Brain microvascular endothelial cell (primary cell): ENCODE results near the gene PUS3.
"Not testable (repeated sequence)": the region's sequence is repeated elsewhere in the genome, so short reads cannot be mapped to it uniquely, and the experiment has no call there.

Source experiments
- DNase-seq: peaks from one replicate; pipeline ENCODE4 v3.0.0-alpha.2; 2020
- H3K27ac ChIP-seq: fragments of 250-450 bp; sonication (Bioruptor Pico); 2 replicates; pipeline ENCODE4 v1.5.1; 2020; ENCODE audit warnings: mild to moderate bottlenecking, moderate library complexity
- H3K27me3 ChIP-seq: fragments of 250-450 bp; sonication (Bioruptor Pico); replicated peaks from 2 replicates; pipeline ENCODE4 v1.5.1; 2020; ENCODE audit warnings: mild to moderate bottlenecking
- H3K36me3 ChIP-seq: fragments of 250-450 bp; sonication (Bioruptor Pico); replicated peaks from 2 replicates; pipeline ENCODE4 v1.5.1; 2020; ENCODE audit warnings: mild to moderate bottlenecking
- H3K4me3 ChIP-seq: 2 replicates; pipeline ENCODE4 v1.5.1; 2011; ENCODE audit warnings: low read depth, mild to moderate bottlenecking, control low read depth, low read length, moderate library complexity
- CTCF ChIP-seq: IDR thresholded peaks from 2 replicates; pipeline ENCODE4 v1.5.1; 2011; ENCODE audit warnings: low read depth, mild to moderate bottlenecking, moderate library complexity, low read length, control low read depth, inconsistent platforms; ENCODE audit errors: missing control alignments
- in situ Hi-C: cut with HindIII; loops from 2 replicates; pipeline ENCODE4 v1.10.0; 2017; ENCODE audit warnings: low sequenced_read_pairs, low pct_ligation_motif_present

Gene PUS3

GRCh38 chr11:125874556-125875124 lies 28.4 kb downstream of the PUS3 start:
- in situ Hi-C loops = no loop called here
- Histone ChIP-seq H3K27ac (no peak overlapping the region), H3K36me3 (no peaks in the 10 kb centered on the region), H3K4me3 (peak overlapping the region; percentile 44), H3K27me3 (no peaks in the 10 kb centered on the region)
- peak; percentile 89 for TF ChIP-seq CTCF
- DNase-seq = peak; percentile 71

DNA sequence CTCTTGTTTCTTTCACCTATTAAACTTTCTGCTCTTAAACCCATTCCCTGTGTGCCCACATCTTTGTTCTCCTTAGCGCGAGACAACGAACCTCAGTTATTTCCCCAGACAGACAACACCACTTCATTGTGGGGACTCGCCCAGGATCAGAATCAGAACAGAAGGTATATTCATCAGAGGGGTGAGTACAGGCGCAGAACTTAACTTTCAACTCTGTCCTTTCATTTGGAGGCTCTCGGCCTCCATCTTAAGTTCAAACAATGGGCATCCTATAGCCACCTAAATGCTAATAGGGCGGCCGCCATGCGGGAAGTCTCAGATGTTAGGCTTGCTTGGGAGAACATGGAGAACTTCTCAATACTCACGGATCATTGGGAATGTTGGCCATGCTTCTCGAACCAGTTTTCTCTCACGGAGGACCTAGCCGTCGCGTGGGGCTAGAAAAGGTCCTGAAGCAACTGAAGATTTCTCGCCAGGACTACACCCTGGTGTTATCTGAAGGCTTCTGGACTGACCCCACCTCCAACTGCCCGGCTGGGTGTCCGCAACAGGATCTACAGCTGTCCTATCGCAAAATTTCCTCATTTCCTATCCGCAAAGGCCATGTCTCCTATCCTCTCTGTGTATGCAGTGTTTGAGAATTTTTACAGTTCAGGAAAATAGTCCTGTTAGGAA lies 29.0 kb downstream of the PUS3 start:
- Histone ChIP-seq H3K36me3 (no peaks in the 10 kb centered on the region), H3K27me3 (no peaks in the 10 kb centered on the region), H3K27ac (no peak overlapping the region), H3K4me3 (peak overlapping the region; percentile 44)
- TF ChIP-seq CTCF = no peak
- DNase-seq = peak; percentile 1
- in situ Hi-C loops = no loop called here

DNA sequence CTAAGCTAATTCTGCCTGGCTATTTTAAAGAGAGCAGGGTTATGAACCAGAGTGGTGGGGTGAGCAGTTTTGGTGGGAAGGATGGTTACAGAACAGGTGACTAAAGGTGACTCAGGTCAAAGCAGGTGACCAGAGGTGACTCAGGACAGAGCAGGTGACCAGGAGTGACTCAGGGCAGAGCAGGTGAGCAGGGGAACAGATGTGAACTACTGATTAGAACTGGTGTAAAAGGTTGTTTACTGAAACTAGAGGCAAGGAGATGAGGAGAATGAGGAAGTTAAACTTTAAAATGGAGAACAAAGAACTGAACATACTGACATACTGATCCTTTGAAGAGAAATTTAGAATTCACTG lies 30.9 kb downstream of the PUS3 start:
- in situ Hi-C loops = no loop called here
- no peaks in the 10 kb centered on the region for H3K36me3 ChIP-seq
- TF ChIP-seq CTCF = no peak
- DNase-seq = no peak
- no peak overlapping the region for H3K27ac ChIP-seq
- H3K4me3 ChIP-seq = no peak overlapping the region
- no peaks in the 10 kb centered on the region for H3K27me3 ChIP-seq

GRCh38 chr11:125871391-125872137 lies 31.4 kb downstream of the PUS3 start:
- Histone ChIP-seq H3K27me3 (no peaks in the 10 kb centered on the region), H3K4me3 (no peak overlapping the region), H3K27ac (no peak overlapping the region), H3K36me3 (no peaks in the 10 kb centered on the region)
- in situ Hi-C loops = no loop called here
- peak; percentile 25 for DNase-seq
- TF ChIP-seq CTCF = peak; percentile 75

- in situ Hi-C loops = no loop called here
- Histone ChIP-seq H3K36me3 (no peaks in the 10 kb centered on the region), H3K27ac (no peak overlapping the region), H3K27me3 (no peaks in the 10 kb centered on the region), H3K4me3 (no peak overlapping the region)
- DNase-seq = no peak
- no peak for TF ChIP-seq CTCF
Measured at GRCh38 chr11:125869521-125869920, 33.5 kb downstream of the PUS3 start.

GRCh38 chr11:125865354-125865753 lies 37.7 kb downstream of the PUS3 start:
- H3K27me3 ChIP-seq, H3K4me3 ChIP-seq, H3K27ac ChIP-seq, DNase-seq, in situ Hi-C loops, H3K36me3 ChIP-seq: not testable (repeated sequence)

DNA sequence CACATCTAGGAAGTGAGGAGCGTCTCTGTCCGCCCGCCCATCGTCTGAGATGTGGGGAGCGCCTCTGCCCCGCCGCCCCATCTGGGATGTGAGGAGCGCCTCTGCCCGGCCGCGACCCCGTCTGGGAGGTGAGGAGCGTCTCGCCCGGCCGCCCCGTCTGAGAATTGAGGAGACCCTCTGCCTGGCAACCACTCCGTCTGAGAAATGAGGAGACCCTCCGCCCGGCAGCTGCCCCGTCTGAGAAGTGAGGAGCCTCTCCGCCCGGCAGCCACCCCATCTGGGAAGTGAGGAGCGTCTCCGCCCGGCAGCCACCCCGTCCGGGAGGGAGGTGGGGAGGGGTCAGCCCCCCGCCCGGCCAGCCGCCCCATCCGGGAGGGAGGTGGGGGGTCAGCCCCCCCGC lies 40.2 kb downstream of the PUS3 start:
- H3K27me3 ChIP-seq, in situ Hi-C loops, H3K36me3 ChIP-seq, H3K4me3 ChIP-seq, H3K27ac ChIP-seq, DNase-seq: not testable (repeated sequence)

DNA sequence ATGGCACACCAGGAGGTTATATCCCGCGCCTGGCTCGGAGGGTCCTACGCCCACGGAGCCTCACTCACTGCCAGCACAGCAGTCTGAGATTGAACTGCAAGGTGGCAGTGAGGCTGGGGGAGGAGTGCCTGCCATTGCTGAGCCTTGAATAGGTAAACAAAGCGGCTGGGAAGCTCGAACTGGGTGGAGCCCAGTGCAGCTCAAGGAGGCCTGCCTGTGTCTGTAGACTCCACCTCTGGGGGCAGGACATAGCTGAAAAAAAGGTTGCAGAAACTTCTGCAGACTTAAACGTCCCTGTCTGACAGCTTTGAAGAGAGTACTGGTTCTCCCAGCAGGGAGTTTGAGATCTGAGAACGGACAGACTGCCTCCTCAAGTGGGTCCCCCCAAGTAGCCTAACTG lies 45.3 kb downstream of the PUS3 start:
- H3K27me3 ChIP-seq, H3K36me3 ChIP-seq, DNase-seq, H3K4me3 ChIP-seq, in situ Hi-C loops, H3K27ac ChIP-seq: not testable (repeated sequence)
